Neural progenitor cell (in vitro differentiated cells): ENCODE data around the gene FLVCR1. TPM values are rescaled to one million over a fixed set of nuclear protein-coding genes. Genes with fewer than 3 reads are reported as not detected.

Experiments used
- DNase-seq: peaks from one replicate; pipeline ENCODE4 v3.0.0-alpha.2; 2016; ENCODE audit warnings: low spot score
- H2AFZ ChIP-seq: fragments of 200-600 bp; sonication (generic); replicated peaks from 2 replicates; pipeline ENCODE4 v1.6.1; 2016; ENCODE audit warnings: antibody characterized with exemption
- H3F3A ChIP-seq: fragments of 200-600 bp; sonication (generic); 2 replicates; pipeline ENCODE4 v1.6.1; 2016; ENCODE audit warnings: antibody characterized with exemption, low read depth
- H3K27ac ChIP-seq: fragments of 200-600 bp; sonication (generic); 2 replicates; pipeline ENCODE4 v1.5.1; 2016; ENCODE audit warnings: mild to moderate bottlenecking
- H3K27me3 ChIP-seq: fragments of 200-600 bp; sonication (generic); 2 replicates; pipeline ENCODE4 v1.6.1; 2016; ENCODE audit warnings: mild to moderate bottlenecking, moderate library complexity
- H3K36me3 ChIP-seq: fragments of 200-600 bp; sonication (generic); 2 replicates; pipeline ENCODE4 v1.5.1; 2016
- H3K4me1 ChIP-seq: fragments of 200-600 bp; sonication (generic); 2 replicates; pipeline ENCODE4 v1.6.1; 2016; ENCODE audit warnings: mixed run types
- H3K4me2 ChIP-seq: fragments of 200-600 bp; sonication (generic); 2 replicates; pipeline ENCODE4 v1.6.1; 2016
- H3K4me3 ChIP-seq: fragments of 200-600 bp; sonication (generic); 2 replicates; pipeline ENCODE4 v1.5.1; 2016
- H3K79me2 ChIP-seq: fragments of 200-600 bp; sonication (generic); 2 replicates; pipeline ENCODE4 v1.6.1; 2016; ENCODE audit warnings: low read depth
- H3K9ac ChIP-seq: fragments of 200-600 bp; sonication (generic); 2 replicates; pipeline ENCODE4 v1.6.1; 2016
- H3K9me3 ChIP-seq: fragments of 200-600 bp; sonication (generic); 2 replicates; pipeline ENCODE4 v1.5.1; 2016; ENCODE audit warnings: low read depth
- H4K20me1 ChIP-seq: fragments of 200-600 bp; sonication (generic); 2 replicates; pipeline ENCODE4 v1.6.1; 2016; ENCODE audit warnings: low read depth
- H3K27ac Mint-ChIP-seq: 3 replicates; pipeline ENCODE4 v1.8.0; 2021; ENCODE audit warnings: mixed read lengths
- H3K27me3 Mint-ChIP-seq: 2 replicates; pipeline ENCODE4 v1.8.0; 2022; ENCODE audit warnings: low read depth, mild to moderate bottlenecking, inconsistent platforms, moderate library complexity, mixed read lengths; ENCODE audit not compliant: insufficient read depth
- H3K36me3 Mint-ChIP-seq: 3 replicates; pipeline ENCODE4 v1.8.0; 2021; ENCODE audit warnings: mixed read lengths
- H3K4me1 Mint-ChIP-seq: 3 replicates; pipeline ENCODE4 v1.8.0; 2021; ENCODE audit warnings: mixed read lengths
- H3K4me3 Mint-ChIP-seq: 3 replicates; pipeline ENCODE4 v1.8.0; 2021; ENCODE audit warnings: mild to moderate bottlenecking, moderate library complexity, mixed read lengths
- H3K9me3 Mint-ChIP-seq: 3 replicates; pipeline ENCODE4 v1.8.0; 2020; ENCODE audit warnings: mixed read lengths
- EZH2 ChIP-seq: fragments of 200-600 bp; sonication (generic); IDR thresholded peaks from 2 replicates; pipeline ENCODE4 v1.6.1; 2017; ENCODE audit warnings: antibody characterized with exemption, mild to moderate bottlenecking, moderate library complexity
- EZH2phosphoT487 ChIP-seq: fragments of 200-600 bp; sonication (generic); IDR thresholded peaks from 2 replicates; pipeline ENCODE4 v1.6.1; 2017; ENCODE audit warnings: antibody characterized with exemption
- total RNA-seq: library from RNA; depleted of rRNA; stranded (reverse); fragments of >200 nt; gene quantifications from 2 replicates; pipeline ENCODE4 v1.2.3, GENCODE V29; 2015; ENCODE audit warnings: low replicate concordance
- TF ChIP-seq, protein P1 (sequence below): fragments of 200-600 bp; sonication (generic); IDR thresholded peaks from 2 replicates; pipeline ENCODE4 v1.5.1; 2017; ENCODE audit warnings: antibody characterized with exemption, mild to moderate bottlenecking

The FLVCR1 gene
- total RNA-seq, 1 donor from 2014 or later: 33.2 TPM

- Histone ChIP-seq H3F3A (no peaks in the 10 kb centered on the region), H3K27me3 (no peaks in the 10 kb centered on the region), H3K4me3 (no peak overlapping the region), H3K27ac (peak overlapping the region; percentile 29), H3K9ac (no peak overlapping the region), H3K9me3 (no peaks in the 10 kb centered on the region), H3K79me2 (no peaks in the 10 kb centered on the region), H2AFZ (no peak overlapping the region), H3K36me3 (peaks cover 22% of the 10 kb centered on the region), H3K4me2 (no peak overlapping the region), H3K4me1 (no peaks in the 10 kb centered on the region), H4K20me1 (no peaks in the 10 kb centered on the region)
- Mint-ChIP-seq H3K27me3 (no peaks in the 10 kb centered on the region), H3K36me3 (peaks cover 25% of the 10 kb centered on the region), H3K4me3 (no peak overlapping the region), H3K4me1 (no peaks in the 10 kb centered on the region), H3K9me3 (no peaks in the 10 kb centered on the region), H3K27ac (no peak overlapping the region)
- TF ChIP-seq EZH2phosphoT487 (no peak), EZH2 (no peak)
- TF ChIP-seq, protein P1, sequence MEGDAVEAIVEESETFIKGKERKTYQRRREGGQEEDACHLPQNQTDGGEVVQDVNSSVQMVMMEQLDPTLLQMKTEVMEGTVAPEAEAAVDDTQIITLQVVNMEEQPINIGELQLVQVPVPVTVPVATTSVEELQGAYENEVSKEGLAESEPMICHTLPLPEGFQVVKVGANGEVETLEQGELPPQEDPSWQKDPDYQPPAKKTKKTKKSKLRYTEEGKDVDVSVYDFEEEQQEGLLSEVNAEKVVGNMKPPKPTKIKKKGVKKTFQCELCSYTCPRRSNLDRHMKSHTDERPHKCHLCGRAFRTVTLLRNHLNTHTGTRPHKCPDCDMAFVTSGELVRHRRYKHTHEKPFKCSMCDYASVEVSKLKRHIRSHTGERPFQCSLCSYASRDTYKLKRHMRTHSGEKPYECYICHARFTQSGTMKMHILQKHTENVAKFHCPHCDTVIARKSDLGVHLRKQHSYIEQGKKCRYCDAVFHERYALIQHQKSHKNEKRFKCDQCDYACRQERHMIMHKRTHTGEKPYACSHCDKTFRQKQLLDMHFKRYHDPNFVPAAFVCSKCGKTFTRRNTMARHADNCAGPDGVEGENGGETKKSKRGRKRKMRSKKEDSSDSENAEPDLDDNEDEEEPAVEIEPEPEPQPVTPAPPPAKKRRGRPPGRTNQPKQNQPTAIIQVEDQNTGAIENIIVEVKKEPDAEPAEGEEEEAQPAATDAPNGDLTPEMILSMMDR: no peak
- DNase-seq: peak; percentile 3
These were observed 22.0 kb downstream of the FLVCR1 start for GRCh38 chr1:212879947-212880690.

- H3K4me2 ChIP-seq: no peak overlapping the region
- no peaks in the 10 kb centered on the region for H3F3A ChIP-seq
- no peak overlapping the region for H2AFZ ChIP-seq
- no peak overlapping the region for H3K4me3 ChIP-seq
- Mint-ChIP-seq H3K27me3 (no peaks in the 10 kb centered on the region), H3K27ac (no peak overlapping the region), H3K36me3 (peaks cover 20% of the 10 kb centered on the region), H3K9me3 (no peaks in the 10 kb centered on the region), H3K4me1 (no peaks in the 10 kb centered on the region), H3K4me3 (no peak overlapping the region)
- H4K20me1 ChIP-seq: no peaks in the 10 kb centered on the region
- no peak overlapping the region for H3K9ac ChIP-seq
- DNase-seq: no peak
- H3K4me1 ChIP-seq: no peaks in the 10 kb centered on the region
- H3K9me3 ChIP-seq: no peaks in the 10 kb centered on the region
- H3K27ac ChIP-seq: no peak overlapping the region
- TF ChIP-seq EZH2phosphoT487 (no peak), EZH2 (no peak)
- TF ChIP-seq, protein P1: no peak
- peaks cover 22% of the 10 kb centered on the region for H3K36me3 ChIP-seq
- no peaks in the 10 kb centered on the region for H3K79me2 ChIP-seq
- H3K27me3 ChIP-seq: no peaks in the 10 kb centered on the region
These were observed 26.5 kb downstream of the FLVCR1 start for GRCh38 chr1:212884592-212884991.

GRCh38 chr1:212892108-212892507, 34.0 kb downstream of the FLVCR1 start:
- H3K27me3 Mint-ChIP-seq: no peaks in the 10 kb centered on the region
- Histone ChIP-seq H3K79me2 (no peaks in the 10 kb centered on the region), H3K27me3 (no peaks in the 10 kb centered on the region), H3K9ac (no peak overlapping the region), H2AFZ (no peak overlapping the region), H3K9me3 (no peaks in the 10 kb centered on the region), H3K4me1 (no peaks in the 10 kb centered on the region), H3K36me3 (peaks cover 44% of the 10 kb centered on the region), H4K20me1 (no peaks in the 10 kb centered on the region), H3K4me2 (no peak overlapping the region), H3F3A (no peaks in the 10 kb centered on the region), H3K4me3 (no peak overlapping the region), H3K27ac (no peak overlapping the region)
- no peaks in the 10 kb centered on the region for H3K4me1 Mint-ChIP-seq
- H3K9me3 Mint-ChIP-seq: no peaks in the 10 kb centered on the region
- no peak overlapping the region for H3K27ac Mint-ChIP-seq
- H3K36me3 Mint-ChIP-seq: peaks cover 56% of the 10 kb centered on the region
- no peak for DNase-seq
- TF ChIP-seq EZH2phosphoT487 (no peak), EZH2 (no peak)
- TF ChIP-seq, protein P1: no peak
- no peak overlapping the region for H3K4me3 Mint-ChIP-seq
